ENCODE data around the gene MRPS15. TPM values are rescaled to one million over a fixed set of nuclear protein-coding genes. Genes with fewer than 3 reads are reported as not detected.
A peak's percentile ranks its signal among the peaks of the same experiment; 100 is the strongest.

The MRPS15 gene
- total RNA-seq, 1 donor from 2014 or later: 72.0 TPM

- peak overlapping the region; percentile 7 for H3K27ac Mint-ChIP-seq
- no peak for DNase-seq (ENCODE audit: low spot score, unreplicated experiment)
- H3K9me3 Mint-ChIP-seq (ENCODE audit: low read depth): no peaks in the 10 kb centered on the region
- TF ChIP-seq, protein P1, sequence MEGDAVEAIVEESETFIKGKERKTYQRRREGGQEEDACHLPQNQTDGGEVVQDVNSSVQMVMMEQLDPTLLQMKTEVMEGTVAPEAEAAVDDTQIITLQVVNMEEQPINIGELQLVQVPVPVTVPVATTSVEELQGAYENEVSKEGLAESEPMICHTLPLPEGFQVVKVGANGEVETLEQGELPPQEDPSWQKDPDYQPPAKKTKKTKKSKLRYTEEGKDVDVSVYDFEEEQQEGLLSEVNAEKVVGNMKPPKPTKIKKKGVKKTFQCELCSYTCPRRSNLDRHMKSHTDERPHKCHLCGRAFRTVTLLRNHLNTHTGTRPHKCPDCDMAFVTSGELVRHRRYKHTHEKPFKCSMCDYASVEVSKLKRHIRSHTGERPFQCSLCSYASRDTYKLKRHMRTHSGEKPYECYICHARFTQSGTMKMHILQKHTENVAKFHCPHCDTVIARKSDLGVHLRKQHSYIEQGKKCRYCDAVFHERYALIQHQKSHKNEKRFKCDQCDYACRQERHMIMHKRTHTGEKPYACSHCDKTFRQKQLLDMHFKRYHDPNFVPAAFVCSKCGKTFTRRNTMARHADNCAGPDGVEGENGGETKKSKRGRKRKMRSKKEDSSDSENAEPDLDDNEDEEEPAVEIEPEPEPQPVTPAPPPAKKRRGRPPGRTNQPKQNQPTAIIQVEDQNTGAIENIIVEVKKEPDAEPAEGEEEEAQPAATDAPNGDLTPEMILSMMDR (IDR thresholded peaks at IDR 0.05; ENCODE audit: unreplicated experiment): no peak
- no peak overlapping the region for H3K4me3 Mint-ChIP-seq (ENCODE audit: low read depth)
- peaks cover 4% of the 10 kb centered on the region for H3K4me1 Mint-ChIP-seq (ENCODE audit: low read depth)
- H3K27me3 Mint-ChIP-seq: no peaks in the 10 kb centered on the region
- peaks cover 11% of the 10 kb centered on the region for H3K36me3 Mint-ChIP-seq (ENCODE audit: insufficient read depth)
Measured at GRCh38 chr1:36455386-36455785, 8.8 kb downstream of the MRPS15 start.

- peaks cover 9% of the 10 kb centered on the region for H3K4me1 Mint-ChIP-seq (ENCODE audit: low read depth)
- no peaks in the 10 kb centered on the region for H3K9me3 Mint-ChIP-seq (ENCODE audit: low read depth)
- no peak overlapping the region for H3K4me3 Mint-ChIP-seq (ENCODE audit: low read depth)
- DNase-seq (ENCODE audit: low spot score, unreplicated experiment): no peak
- peaks cover 7% of the 10 kb centered on the region for H3K36me3 Mint-ChIP-seq (ENCODE audit: insufficient read depth)
- H3K27me3 Mint-ChIP-seq: no peaks in the 10 kb centered on the region
- H3K27ac Mint-ChIP-seq: no peak overlapping the region
- TF ChIP-seq, protein P1 (IDR thresholded peaks at IDR 0.05; ENCODE audit: unreplicated experiment): no peak
Measured at GRCh38 chr1:36453600-36454388, 10.4 kb downstream of the MRPS15 start.

DNA sequence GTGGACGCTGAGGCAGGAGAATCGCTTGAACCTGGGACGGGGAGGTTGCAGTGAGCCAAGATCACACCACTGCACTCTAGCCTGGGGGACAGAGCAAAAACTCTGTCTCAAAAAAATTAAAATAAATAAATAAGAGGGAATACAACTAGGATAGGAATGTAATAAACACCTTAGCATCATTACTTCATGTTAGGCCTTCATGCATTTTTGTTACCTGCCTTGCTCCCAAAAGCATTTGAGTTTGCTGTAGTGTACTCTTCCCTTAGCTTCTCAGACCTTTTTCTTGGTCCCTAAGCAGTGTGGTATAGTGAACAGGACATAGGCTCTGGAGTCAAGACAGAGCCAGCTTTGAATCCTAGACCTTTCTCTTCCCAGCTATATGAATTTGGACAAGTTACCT is 11.1 kb downstream of the MRPS15 start:
- H3K27ac Mint-ChIP-seq: no peak overlapping the region
- DNase-seq (ENCODE audit: low spot score, unreplicated experiment): no peak
- TF ChIP-seq, protein P1 (IDR thresholded peaks at IDR 0.05; ENCODE audit: unreplicated experiment): no peak
- peaks cover 9% of the 10 kb centered on the region for H3K36me3 Mint-ChIP-seq (ENCODE audit: insufficient read depth)
- no peaks in the 10 kb centered on the region for H3K9me3 Mint-ChIP-seq (ENCODE audit: low read depth)
- H3K4me1 Mint-ChIP-seq (ENCODE audit: low read depth): peaks cover 12% of the 10 kb centered on the region
- no peak overlapping the region for H3K4me3 Mint-ChIP-seq (ENCODE audit: low read depth)
- no peaks in the 10 kb centered on the region for H3K27me3 Mint-ChIP-seq

- TF ChIP-seq, protein P1 (IDR thresholded peaks at IDR 0.05; ENCODE audit: unreplicated experiment): no peak
- no peak for DNase-seq (ENCODE audit: low spot score, unreplicated experiment)
- Mint-ChIP-seq H3K4me3 (ENCODE audit: low read depth) (peak overlapping the region; percentile 95), H3K9me3 (ENCODE audit: low read depth) (no peaks in the 10 kb centered on the region), H3K27me3 (no peaks in the 10 kb centered on the region), H3K27ac (peak overlapping the region; percentile 95), H3K4me1 (ENCODE audit: low read depth) (peaks cover 12% of the 10 kb centered on the region), H3K36me3 (ENCODE audit: insufficient read depth) (peaks cover 4% of the 10 kb centered on the region)
Measured at GRCh38 chr1:36450919-36451305, 13.3 kb downstream of the MRPS15 start.

DNA sequence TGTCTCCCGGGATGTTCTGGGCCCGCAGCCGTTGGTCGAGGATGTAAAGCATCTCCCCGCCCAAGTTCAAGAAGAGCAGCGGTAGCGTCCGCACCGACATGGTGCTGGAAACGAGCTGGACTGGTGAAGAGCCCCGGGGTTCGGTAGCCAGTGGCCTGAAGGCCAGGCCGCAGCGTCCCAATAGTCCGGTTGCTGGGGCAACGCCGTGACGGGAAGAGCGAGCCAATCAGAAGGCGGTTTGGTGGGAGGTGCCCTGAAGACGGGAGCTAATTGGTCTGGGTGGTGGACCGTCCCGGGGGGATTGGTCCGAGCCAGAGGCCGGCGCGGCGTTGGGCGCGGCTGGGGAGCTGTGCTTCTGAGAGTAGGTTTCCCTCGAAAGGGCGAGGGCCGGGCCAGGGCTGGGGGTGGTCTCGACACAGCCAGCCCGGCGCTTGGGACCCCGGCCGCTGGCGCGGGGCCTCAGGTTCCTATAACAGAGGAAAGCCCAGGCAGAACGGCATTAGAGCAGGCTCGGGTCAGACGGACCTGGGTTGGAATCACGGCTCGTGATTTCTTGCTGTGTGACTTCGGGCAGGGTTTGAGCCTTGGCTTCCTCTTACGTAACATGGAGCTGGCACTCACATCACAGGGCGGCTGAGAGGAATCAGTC is 13.8 kb downstream of the MRPS15 start, which contains the start of gene OSCP1:
TSS of gene OSCP1 (minus strand) at position 182 of the 649 bp plus-strand sequence. CDS start at position 100, 82 bp downstream.
- TF ChIP-seq, protein P1 (IDR thresholded peaks at IDR 0.05; ENCODE audit: unreplicated experiment): no peak
- peak within 1 kb of the TSS; percentile 95 for H3K4me3 Mint-ChIP-seq (ENCODE audit: low read depth)
- peaks cover 12% of the 10 kb centered on the region for H3K4me1 Mint-ChIP-seq (ENCODE audit: low read depth)
- peak within 1 kb of the TSS; percentile 95 for H3K27ac Mint-ChIP-seq
- DNase-seq (ENCODE audit: low spot score, unreplicated experiment): peak; percentile 85
- H3K27me3 Mint-ChIP-seq: no peaks in the 10 kb centered on the region
- no peaks in the 10 kb centered on the region for H3K9me3 Mint-ChIP-seq (ENCODE audit: low read depth)
- peaks cover 4% of the 10 kb centered on the region for H3K36me3 Mint-ChIP-seq (ENCODE audit: insufficient read depth)
